GM12873 (cell line): ENCODE results near the gene PTPN9.

Experiments used
- TF ChIP-seq, protein P1 (sequence below): IDR thresholded peaks from 2 replicates; pipeline ENCODE4 v1.5.1; 2012; ENCODE audit warnings: low read depth, mild to moderate bottlenecking, moderate library complexity, low read length, control low read depth; ENCODE audit not compliant: insufficient read depth; ENCODE audit errors: missing control alignments

PTPN9 gene

DNA sequence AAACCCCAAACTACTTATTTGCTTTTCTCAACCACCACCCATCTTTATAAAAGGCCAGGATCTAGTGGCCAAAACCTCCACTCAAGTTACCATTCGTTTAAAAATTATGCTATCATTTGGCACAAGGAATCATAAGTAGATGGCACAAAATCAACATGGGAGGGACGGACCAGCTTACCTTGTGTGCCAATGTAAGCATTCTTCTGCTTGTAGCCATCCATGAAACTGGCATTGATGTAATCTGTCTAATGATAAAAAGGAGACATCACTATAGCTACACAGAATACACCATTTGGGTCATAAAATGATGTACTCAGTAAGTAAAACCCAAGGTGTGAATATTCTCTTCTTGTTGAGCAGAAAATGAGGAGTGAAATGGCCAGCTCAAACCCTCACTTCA, 99.4 kb downstream of the PTPN9 start:
- TF ChIP-seq, protein P1, sequence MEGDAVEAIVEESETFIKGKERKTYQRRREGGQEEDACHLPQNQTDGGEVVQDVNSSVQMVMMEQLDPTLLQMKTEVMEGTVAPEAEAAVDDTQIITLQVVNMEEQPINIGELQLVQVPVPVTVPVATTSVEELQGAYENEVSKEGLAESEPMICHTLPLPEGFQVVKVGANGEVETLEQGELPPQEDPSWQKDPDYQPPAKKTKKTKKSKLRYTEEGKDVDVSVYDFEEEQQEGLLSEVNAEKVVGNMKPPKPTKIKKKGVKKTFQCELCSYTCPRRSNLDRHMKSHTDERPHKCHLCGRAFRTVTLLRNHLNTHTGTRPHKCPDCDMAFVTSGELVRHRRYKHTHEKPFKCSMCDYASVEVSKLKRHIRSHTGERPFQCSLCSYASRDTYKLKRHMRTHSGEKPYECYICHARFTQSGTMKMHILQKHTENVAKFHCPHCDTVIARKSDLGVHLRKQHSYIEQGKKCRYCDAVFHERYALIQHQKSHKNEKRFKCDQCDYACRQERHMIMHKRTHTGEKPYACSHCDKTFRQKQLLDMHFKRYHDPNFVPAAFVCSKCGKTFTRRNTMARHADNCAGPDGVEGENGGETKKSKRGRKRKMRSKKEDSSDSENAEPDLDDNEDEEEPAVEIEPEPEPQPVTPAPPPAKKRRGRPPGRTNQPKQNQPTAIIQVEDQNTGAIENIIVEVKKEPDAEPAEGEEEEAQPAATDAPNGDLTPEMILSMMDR, result no peak

DNA sequence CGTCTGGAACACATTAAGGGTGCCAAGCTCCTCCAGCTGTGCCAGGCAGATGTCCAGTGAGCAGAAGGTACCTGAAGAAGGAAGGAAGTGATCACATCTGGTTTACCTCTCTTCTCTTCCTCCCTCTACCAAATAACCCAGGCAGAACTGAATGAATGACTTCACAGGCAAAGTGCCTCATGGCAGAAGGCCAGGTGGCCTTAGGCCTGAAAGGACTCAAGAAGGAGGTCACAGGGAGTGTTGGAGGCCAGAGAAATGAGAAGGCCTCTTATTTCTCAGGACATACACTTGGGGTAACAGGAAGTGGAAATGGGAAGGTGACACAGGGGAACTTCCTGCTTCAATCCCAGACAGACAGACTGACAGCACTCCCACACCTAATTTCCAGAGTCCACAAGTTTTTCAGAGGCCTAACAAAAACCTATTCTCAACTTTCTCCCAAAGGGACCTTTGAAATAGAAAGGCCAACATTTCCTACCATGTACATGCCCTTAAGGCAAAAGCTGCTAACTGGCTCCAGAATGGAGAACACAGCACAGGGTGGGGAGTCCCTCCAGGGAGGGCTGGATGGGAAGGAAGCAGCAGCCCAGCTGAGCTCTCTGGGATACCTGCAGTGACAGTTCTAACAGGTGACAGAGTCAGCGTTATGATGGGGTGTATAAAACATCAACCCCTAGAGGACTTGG, 110.1 kb downstream of the PTPN9 start:
- TF ChIP-seq, protein P1, result no peak

DNA sequence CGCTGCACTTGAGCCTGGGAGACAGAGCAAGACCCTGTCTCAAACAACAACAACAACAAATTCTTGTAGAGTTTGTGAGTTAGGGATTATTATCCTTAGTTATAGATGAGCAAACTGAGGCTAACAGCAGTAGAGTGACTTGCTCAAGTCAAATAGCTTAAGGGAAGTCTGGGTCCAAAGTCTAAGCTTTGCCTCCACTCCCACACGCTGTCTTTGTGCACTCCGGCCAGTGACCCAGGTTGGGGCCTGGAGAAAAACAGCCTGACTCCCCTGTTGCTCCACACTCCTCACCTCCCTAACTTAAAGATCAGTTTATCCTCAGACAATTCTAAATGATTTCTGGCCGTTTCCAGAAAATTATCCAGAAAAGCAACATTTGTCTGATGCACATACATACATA, 118.5 kb downstream of the PTPN9 start:
- TF ChIP-seq, protein P1, result no peak

DNA sequence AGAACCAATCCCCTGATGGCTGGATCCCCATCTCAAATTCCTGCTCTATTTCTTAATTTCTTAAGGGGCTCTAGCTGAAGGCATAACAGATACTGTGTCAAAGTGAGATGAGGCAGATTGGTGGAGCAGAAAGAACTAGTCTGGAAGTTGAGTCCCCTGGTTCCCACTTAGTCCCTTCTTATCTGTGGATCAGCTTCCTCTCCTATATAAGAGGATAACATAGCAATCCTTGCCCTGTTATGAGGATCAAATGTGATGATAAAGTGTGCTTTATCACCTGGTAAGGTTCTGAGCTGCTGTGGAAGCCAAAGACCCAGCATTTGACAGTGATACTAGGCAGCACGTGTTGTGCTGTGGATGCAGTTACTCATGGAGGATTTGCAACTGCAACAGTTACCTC, 119.5 kb downstream of the PTPN9 start:
- TF ChIP-seq, protein P1, result no peak

DNA sequence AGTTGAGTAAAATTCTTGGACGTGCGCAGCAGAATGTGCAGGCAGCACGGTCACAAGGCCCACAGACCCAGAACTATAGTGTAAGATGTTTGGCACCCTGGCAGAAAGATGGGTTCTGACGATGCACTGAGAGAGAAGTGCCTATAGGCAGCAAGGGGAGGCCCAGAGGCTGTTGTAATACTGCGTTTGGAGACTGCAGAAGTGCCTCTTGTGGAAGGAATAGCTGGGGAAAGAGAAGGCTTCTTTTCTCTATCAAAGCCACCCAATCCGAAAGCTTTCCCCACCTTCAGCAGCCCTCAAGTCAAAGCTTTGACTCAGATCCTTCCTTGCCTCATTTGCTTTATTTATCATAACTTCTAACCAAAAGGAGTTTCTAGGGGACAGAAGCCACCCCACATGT, 122.4 kb downstream of the PTPN9 start:
- TF ChIP-seq, protein P1, result no peak

DNA sequence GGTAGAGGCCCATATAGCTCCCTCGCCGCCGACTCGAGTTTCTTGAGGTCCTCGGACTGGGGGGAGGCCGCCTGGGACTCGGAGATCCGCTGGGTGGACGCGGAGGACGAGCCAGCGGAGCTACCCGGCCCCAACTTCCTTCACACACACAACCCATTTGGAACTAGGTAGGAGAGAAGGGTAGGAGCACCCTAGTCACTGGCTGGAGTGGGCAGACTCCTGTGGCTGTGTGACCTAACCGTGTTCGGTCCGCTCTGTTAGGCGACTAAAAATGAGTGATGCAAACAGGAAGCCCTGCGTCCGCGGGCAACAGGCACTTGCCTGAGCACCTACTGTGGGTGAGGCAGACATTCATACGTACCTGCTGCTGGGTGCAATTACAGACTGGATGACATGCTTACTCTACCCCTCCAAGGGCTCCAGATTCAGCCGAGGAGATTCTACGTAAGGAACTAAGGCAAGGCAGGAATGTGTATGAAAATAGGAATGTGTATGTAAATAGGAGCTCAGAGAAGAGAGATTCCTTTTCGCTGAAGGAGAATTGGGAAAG, 123.1 kb downstream of the PTPN9 start:
- TF ChIP-seq, protein P1, result no peak

DNA sequence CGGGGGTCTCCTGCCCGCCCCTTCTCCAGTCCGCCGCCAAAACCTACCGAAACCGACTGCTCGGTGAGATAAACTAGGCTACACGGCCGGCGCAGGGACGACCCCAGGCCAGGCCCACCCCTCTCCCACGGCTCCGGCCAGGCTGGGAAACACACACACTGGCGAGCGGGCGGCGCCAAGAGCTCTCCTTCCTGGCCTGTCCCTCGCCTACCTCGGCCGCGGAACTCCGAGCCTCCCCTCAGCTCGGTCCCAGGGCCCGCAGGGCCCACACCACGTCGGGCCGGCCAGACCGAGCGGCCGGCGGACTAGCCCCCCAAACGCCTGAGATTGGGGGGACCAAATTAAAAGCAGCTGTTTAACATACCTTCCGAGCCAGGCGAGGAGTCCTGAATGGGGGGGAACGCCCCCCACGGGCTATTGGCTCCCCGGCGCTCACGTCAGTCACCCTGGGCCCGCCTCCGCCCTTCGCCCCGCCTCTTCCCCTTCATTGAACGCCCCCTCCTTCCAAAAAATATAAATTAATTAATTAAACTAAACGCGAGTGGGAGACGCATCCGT, 123.6 kb downstream of the PTPN9 start:
- TF ChIP-seq, protein P1, result no peak
